Astrocyte (in vitro differentiated cells and primary cell): ENCODE measurements around the gene GRB2. TPM values are rescaled to one million over a fixed set of nuclear protein-coding genes. Genes with fewer than 3 reads are reported as not detected.

Experiments used
- DNase-seq: peaks from one replicate; pipeline ENCODE4 v3.0.0-alpha.2; 2010; ENCODE audit warnings: low read depth
- FAIRE-seq: peaks from 2 replicates; lab custom pipeline; 2011; peaks lifted over from hg19 to GRCh38; lab: Jason Lieb, UNC
- H2AFZ ChIP-seq: 2 replicates; pipeline ENCODE4 v1.6.0; 2012; ENCODE audit warnings: low read depth, low read length, inconsistent platforms
- H3K27ac ChIP-seq: 2 replicates; pipeline ENCODE4 v1.5.1; 2011; ENCODE audit warnings: low read depth, low read length, inconsistent platforms
- H3K27me3 ChIP-seq: 2 replicates; pipeline ENCODE4 v1.6.0; 2011; ENCODE audit warnings: low read length, inconsistent platforms; ENCODE audit not compliant: insufficient read depth
- H3K36me3 ChIP-seq: 2 replicates; pipeline ENCODE4 v1.5.1; 2011; ENCODE audit warnings: low read length, inconsistent platforms; ENCODE audit not compliant: insufficient read depth
- H3K4me1 ChIP-seq: 2 replicates; pipeline ENCODE4 v1.5.1; 2011; ENCODE audit warnings: low read length, inconsistent platforms; ENCODE audit not compliant: insufficient read depth
- H3K4me2 ChIP-seq: 2 replicates; pipeline ENCODE4 v1.6.0; 2012; ENCODE audit warnings: low read length, inconsistent platforms
- H3K4me3 ChIP-seq: 2 replicates; pipeline ENCODE4 v1.5.1; 2011; ENCODE audit warnings: low read depth, mild to moderate bottlenecking, low read length, inconsistent platforms; ENCODE audit not compliant: insufficient read depth
- H3K79me2 ChIP-seq: 2 replicates; pipeline ENCODE4 v1.6.0; 2012; ENCODE audit warnings: mild to moderate bottlenecking, low read length, inconsistent platforms; ENCODE audit not compliant: insufficient read depth
- H3K9ac ChIP-seq: 2 replicates; pipeline ENCODE4 v1.6.0; 2012; ENCODE audit warnings: mild to moderate bottlenecking, low read length, inconsistent platforms
- H3K9me3 ChIP-seq: 2 replicates; pipeline ENCODE4 v1.5.1; 2012; ENCODE audit warnings: low read depth, mild to moderate bottlenecking, low read length, inconsistent platforms; ENCODE audit not compliant: insufficient read depth
- H4K20me1 ChIP-seq: 2 replicates; pipeline ENCODE4 v1.6.0; 2012; ENCODE audit warnings: low read length, inconsistent platforms; ENCODE audit not compliant: insufficient read depth
- H3K27ac Mint-ChIP-seq: one replicate; pipeline ENCODE4 v1.8.0; 2021; ENCODE audit warnings: mild to moderate bottlenecking, mixed read lengths; ENCODE audit not compliant: unreplicated experiment
- H3K27me3 Mint-ChIP-seq: one replicate; pipeline ENCODE4 v1.8.0; 2021; ENCODE audit warnings: low read depth, mixed read lengths; ENCODE audit not compliant: unreplicated experiment
- H3K36me3 Mint-ChIP-seq: one replicate; pipeline ENCODE4 v1.8.0; 2021; ENCODE audit warnings: low read depth, mixed read lengths; ENCODE audit not compliant: unreplicated experiment
- H3K4me1 Mint-ChIP-seq: one replicate; pipeline ENCODE4 v1.8.0; 2021; ENCODE audit warnings: low read depth, mixed read lengths; ENCODE audit not compliant: unreplicated experiment
- H3K4me3 Mint-ChIP-seq: one replicate; pipeline ENCODE4 v1.8.0; 2021; ENCODE audit warnings: mild to moderate bottlenecking, moderate library complexity, mixed read lengths; ENCODE audit not compliant: unreplicated experiment
- H3K9me3 Mint-ChIP-seq: one replicate; pipeline ENCODE4 v1.8.0; 2021; ENCODE audit warnings: mild to moderate bottlenecking, mixed read lengths; ENCODE audit not compliant: unreplicated experiment
- EZH2 ChIP-seq: IDR thresholded peaks from 2 replicates; pipeline ENCODE4 v1.6.1; 2012; ENCODE audit warnings: mild to moderate bottlenecking, low read length, inconsistent platforms; ENCODE audit not compliant: insufficient read depth
- total RNA-seq: library from RNA; stranded (reverse); gene quantifications from 2 replicates; pipeline ENCODE4 v1.2.1, GENCODE V29; 2021
- TF ChIP-seq, protein P1 (sequence below): IDR thresholded peaks from 2 replicates; pipeline ENCODE4 v1.5.1; 2011; ENCODE audit warnings: low read depth, mild to moderate bottlenecking, inconsistent platforms, low read length, moderate library complexity; ENCODE audit not compliant: insufficient read depth

The GRB2 gene
- total RNA-seq, 1 donor from 2014 or later = 168 TPM

DNA sequence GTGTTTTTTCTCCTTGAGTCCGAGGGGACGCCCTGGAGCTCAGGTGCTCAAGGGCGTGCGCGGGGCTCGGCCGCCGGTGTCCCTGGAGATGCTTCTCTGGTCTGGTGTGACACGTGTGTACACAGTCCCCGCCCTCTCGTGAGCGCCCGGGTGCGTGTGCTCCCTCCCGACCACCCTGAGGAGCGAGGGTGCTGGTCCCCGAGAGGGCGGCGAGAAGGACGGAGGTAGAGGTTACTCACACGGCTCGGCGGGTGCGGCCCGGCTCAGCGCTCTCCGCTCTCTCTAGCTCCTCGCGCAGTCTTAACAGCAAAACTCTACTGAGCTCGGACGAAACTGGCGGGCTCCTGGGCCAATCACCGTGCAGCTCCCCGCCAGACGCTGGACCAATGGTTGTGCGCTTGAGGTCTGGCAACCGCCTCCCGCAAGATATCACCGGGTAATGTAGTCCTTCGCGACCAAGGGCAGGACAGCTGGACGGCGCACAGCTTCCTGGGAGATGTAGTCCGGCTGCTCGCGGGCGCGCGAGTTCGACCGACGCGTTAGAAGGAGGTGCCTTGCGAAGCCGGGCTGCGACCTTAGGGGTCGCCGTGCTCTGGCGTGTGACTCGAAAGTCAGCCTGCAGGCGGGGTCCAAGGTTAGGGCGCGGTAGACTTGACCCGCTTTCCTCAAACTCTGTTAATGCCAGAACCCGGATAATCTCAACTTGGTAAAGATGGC lies 116.2 kb downstream of the GRB2 start, which contains the start of gene SLC25A19:
SLC25A19 (minus strand) TSS at position 319 of the 717 bp plus-strand sequence. CDS start 2,669 bp downstream, outside the sequence.
- H3K9ac ChIP-seq = peak within 1 kb of the TSS; percentile 82

DNA sequence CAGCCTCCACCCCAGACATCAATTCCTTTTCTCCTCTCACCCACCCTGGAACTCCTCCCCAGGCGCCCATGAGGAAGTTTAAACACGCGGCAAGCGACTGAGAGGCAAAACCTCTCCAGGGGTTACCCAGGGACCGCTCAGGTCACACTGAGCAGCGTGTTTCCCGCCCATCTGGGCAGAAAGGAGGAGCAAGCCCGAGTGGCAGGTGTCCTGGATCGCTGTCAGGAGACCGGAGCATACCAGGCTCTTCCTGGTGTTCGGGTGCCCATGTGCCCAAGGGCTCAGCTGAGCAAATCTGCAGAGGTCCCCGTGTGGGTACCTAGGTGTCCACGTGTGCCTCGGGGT lies 116.7 kb downstream of the GRB2 start:
- H3K27me3 Mint-ChIP-seq = no peaks in the 10 kb centered on the region
- Histone ChIP-seq H4K20me1 (no peaks in the 10 kb centered on the region), H3K9me3 (no peaks in the 10 kb centered on the region), H3K4me1 (peaks cover 5% of the 10 kb centered on the region), H3K4me3 (peak overlapping the region; percentile 81), H3K27ac (peak overlapping the region; percentile 41), H2AFZ (peak overlapping the region; percentile 93), H3K4me2 (peak overlapping the region; percentile 98), H3K27me3 (no peaks in the 10 kb centered on the region), H3K79me2 (peaks cover 3% of the 10 kb centered on the region), H3K9ac (peak overlapping the region; percentile 82), H3K36me3 (no peaks in the 10 kb centered on the region)
- no peaks in the 10 kb centered on the region for H3K9me3 Mint-ChIP-seq
- H3K27ac Mint-ChIP-seq = no peak overlapping the region
- no peak for TF ChIP-seq EZH2
- TF ChIP-seq, protein P1, sequence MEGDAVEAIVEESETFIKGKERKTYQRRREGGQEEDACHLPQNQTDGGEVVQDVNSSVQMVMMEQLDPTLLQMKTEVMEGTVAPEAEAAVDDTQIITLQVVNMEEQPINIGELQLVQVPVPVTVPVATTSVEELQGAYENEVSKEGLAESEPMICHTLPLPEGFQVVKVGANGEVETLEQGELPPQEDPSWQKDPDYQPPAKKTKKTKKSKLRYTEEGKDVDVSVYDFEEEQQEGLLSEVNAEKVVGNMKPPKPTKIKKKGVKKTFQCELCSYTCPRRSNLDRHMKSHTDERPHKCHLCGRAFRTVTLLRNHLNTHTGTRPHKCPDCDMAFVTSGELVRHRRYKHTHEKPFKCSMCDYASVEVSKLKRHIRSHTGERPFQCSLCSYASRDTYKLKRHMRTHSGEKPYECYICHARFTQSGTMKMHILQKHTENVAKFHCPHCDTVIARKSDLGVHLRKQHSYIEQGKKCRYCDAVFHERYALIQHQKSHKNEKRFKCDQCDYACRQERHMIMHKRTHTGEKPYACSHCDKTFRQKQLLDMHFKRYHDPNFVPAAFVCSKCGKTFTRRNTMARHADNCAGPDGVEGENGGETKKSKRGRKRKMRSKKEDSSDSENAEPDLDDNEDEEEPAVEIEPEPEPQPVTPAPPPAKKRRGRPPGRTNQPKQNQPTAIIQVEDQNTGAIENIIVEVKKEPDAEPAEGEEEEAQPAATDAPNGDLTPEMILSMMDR = no peak
- H3K36me3 Mint-ChIP-seq = no peaks in the 10 kb centered on the region
- peaks cover 4% of the 10 kb centered on the region for H3K4me1 Mint-ChIP-seq
- FAIRE-seq = no peak
- no peak for DNase-seq
- peak overlapping the region; percentile 98 for H3K4me3 Mint-ChIP-seq

More for the DNA sequence above, 116.2 kb downstream of the GRB2 start, which contains the start of gene SLC25A19:
- Mint-ChIP-seq H3K9me3 (no peaks in the 10 kb centered on the region), H3K4me3 (peak within 1 kb of the TSS; percentile 98), H3K27ac (peak within 1 kb of the TSS; percentile 98), H3K4me1 (peaks cover 4% of the 10 kb centered on the region), H3K27me3 (no peaks in the 10 kb centered on the region), H3K36me3 (peaks cover 2% of the 10 kb centered on the region)
- no peak for FAIRE-seq
- H3K27ac ChIP-seq = peak within 1 kb of the TSS; percentile 82
- H3K4me2 ChIP-seq = peak within 1 kb of the TSS; percentile 98
- peak; percentile 98 for DNase-seq
- H3K79me2 ChIP-seq = peaks cover 3% of the 10 kb centered on the region
- no peaks in the 10 kb centered on the region for H4K20me1 ChIP-seq
- peak within 1 kb of the TSS; percentile 93 for H2AFZ ChIP-seq
- H3K9me3 ChIP-seq = no peaks in the 10 kb centered on the region
- H3K36me3 ChIP-seq = no peaks in the 10 kb centered on the region
- H3K27me3 ChIP-seq = no peaks in the 10 kb centered on the region
- peak within 1 kb of the TSS; percentile 81 for H3K4me3 ChIP-seq
- TF ChIP-seq EZH2 = no peak
- TF ChIP-seq, protein P1 = no peak
- H3K4me1 ChIP-seq = peaks cover 5% of the 10 kb centered on the region

DNA sequence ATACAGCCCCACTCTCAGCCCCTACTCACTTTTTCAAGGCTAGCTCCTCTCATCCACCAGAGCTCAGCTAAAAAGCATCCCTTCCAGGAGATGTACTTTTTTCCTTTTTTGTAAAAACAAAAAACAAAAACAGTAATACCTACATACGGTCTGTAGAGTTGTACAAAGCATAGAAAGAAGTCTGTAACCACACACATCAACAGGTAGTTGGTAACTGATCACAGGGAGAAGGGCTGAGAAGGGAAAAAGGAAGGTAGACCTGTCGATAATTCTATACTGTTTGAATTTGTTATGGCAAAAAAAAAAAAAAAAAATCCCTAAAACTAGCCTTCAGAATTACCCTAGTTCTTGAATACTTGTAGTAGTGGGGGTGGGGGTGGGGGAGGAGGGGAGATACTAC lies 117.1 kb downstream of the GRB2 start:
- Histone ChIP-seq H3K9ac (peak overlapping the region; percentile 82), H3K4me3 (peak overlapping the region; percentile 81), H2AFZ (no peak overlapping the region), H3K9me3 (no peaks in the 10 kb centered on the region), H3K4me2 (peak overlapping the region; percentile 98), H3K27me3 (no peaks in the 10 kb centered on the region), H3K36me3 (no peaks in the 10 kb centered on the region), H4K20me1 (no peaks in the 10 kb centered on the region), H3K79me2 (peaks cover 3% of the 10 kb centered on the region), H3K4me1 (peaks cover 5% of the 10 kb centered on the region), H3K27ac (no peak overlapping the region)
- Mint-ChIP-seq H3K27ac (no peak overlapping the region), H3K36me3 (peaks cover 3% of the 10 kb centered on the region), H3K27me3 (no peaks in the 10 kb centered on the region), H3K4me3 (peak overlapping the region; percentile 78), H3K4me1 (peaks cover 4% of the 10 kb centered on the region), H3K9me3 (no peaks in the 10 kb centered on the region)
- DNase-seq (no peak), FAIRE-seq (no peak)
- TF ChIP-seq EZH2 = no peak
- TF ChIP-seq, protein P1 = no peak
